AG09319 (cell line): Measurements from ENCODE around the gene TMEM214.

Experiments
- DNase-seq: peaks from one replicate; pipeline ENCODE4 v3.0.0-alpha.2; 2010; ENCODE audit warnings: low read depth; ENCODE audit errors: extremely low read depth
- TF ChIP-seq, protein P1 (sequence below): IDR thresholded peaks from 2 replicates; pipeline ENCODE4 v1.5.1; 2011; ENCODE audit warnings: low read depth, mild to moderate bottlenecking, inconsistent platforms, low read length, moderate library complexity

Gene TMEM214

DNA sequence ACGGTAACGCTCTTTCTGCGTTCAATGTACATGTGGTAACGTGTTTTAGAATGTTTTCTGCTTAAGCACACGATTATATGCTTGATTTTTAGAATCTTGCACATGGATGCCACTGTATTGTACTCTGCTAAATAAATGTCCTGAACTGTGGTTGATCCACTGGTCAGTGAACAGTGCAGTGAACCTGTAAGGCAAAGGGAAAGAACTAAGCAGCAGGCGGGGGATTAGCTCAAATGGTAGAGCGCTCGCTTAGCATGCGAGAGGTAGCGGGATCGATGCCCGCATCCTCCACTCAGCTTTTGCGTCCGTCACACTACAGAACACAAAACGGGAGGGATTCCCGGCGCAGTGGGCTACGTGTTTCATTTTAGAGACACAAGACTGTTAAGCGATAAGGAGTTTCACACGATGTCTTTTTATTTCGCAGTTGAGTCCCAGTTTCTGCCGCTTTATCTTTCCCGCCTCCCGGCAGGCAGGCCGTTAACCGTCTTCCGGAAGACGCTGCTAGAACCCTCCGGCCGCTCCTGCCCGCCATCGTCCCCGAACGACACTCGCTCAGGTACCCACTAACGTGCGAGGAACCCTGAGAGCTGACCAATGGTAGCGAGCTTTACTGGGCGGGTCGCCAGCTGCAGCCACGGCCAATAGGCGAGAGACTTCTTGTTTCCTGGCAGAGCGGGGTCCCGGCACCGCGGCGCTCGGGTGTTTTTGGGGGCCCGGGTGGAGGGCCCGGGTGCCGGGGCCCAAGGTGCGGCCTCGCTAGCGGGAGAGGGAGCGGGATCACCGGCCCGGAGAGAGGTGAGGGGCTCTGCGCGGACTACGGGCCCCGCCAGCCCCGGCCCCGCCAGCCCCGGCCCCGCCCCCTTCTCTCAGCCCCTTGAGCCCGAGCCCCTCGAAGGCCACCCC, 18.5 kb downstream of the TMEM214 start, which contains the start of gene AGBL5:
AGBL5 (plus strand) TSS at position 673 of the 906 bp plus-strand sequence. CDS start 1,291 bp downstream, outside the sequence.
- TF ChIP-seq, protein P1, sequence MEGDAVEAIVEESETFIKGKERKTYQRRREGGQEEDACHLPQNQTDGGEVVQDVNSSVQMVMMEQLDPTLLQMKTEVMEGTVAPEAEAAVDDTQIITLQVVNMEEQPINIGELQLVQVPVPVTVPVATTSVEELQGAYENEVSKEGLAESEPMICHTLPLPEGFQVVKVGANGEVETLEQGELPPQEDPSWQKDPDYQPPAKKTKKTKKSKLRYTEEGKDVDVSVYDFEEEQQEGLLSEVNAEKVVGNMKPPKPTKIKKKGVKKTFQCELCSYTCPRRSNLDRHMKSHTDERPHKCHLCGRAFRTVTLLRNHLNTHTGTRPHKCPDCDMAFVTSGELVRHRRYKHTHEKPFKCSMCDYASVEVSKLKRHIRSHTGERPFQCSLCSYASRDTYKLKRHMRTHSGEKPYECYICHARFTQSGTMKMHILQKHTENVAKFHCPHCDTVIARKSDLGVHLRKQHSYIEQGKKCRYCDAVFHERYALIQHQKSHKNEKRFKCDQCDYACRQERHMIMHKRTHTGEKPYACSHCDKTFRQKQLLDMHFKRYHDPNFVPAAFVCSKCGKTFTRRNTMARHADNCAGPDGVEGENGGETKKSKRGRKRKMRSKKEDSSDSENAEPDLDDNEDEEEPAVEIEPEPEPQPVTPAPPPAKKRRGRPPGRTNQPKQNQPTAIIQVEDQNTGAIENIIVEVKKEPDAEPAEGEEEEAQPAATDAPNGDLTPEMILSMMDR, result no peak
- peak; percentile 84 for DNase-seq

DNA sequence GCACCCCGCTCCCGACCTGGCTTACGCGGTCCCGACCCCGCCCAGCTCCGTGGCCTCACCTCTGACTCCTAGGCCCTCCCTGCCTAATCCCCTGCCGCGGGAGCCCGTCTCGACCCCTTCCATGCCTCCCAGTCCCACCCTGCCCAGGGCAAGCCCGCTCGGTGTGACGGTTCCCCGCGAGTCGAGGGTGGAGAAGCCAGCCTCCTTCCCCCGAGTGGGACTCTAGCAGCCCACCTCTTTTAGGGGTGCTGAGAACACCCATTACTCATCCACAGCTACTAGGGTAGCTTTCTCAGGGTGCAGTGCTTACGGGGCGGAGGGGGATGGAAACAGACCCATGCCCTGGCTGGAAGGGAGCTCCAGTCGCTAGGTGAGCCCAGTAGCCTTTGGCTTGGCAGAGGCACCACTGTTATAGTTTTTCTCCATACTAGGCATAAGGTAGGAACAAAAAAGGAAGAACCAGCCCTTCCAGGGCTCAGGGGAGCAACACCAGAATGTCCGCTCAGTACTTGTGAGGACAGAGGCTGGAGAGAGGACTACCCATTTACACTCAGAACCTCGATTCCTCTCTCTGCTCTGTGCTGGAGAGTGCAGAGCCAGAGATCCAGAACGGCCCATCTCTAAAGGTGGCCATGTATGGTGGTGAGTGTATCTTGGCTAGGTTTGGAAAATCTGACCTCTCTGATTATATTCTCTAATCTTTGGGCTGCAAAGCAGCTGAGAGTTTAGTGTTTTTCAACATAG, 19.3 kb downstream of the TMEM214 start:
- TF ChIP-seq, protein P1, result no peak
- DNase-seq, result no peak

DNA sequence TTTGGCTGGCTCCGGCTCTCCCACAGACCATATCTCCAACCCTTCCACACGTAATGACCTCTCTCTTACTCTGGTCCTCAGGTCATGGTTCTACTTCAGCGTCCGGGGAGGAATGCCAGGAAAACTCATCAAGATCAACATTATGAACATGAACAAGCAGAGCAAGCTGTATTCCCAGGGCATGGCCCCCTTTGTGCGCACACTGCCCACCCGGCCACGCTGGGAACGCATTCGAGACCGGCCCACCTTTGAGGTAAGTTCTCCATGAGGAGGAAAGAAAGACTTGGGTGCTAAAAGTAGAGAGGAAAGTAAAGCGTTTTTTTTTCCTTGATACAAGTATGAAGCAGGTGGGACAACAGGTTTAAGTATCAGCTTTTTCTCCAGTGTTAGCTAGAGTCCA, 20.6 kb downstream of the TMEM214 start:
- TF ChIP-seq, protein P1, result no peak
- no peak for DNase-seq

DNA sequence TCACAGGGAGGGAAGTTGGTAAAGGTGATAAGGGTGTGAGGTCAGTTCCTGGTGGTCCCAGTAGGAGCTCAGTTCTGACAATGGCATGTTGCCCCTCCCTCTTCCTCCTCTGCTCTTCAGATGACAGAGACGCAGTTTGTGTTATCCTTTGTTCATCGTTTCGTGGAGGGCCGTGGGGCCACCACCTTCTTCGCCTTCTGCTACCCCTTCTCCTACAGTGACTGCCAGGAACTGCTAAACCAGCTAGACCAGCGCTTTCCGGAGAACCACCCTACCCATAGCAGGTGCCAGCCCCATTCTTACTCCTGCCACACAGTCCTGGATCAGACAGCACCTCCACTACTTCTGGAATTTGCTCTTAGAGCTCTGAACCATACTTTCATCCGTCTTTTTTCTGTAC, 21.0 kb downstream of the TMEM214 start:
- TF ChIP-seq, protein P1, result no peak
- no peak for DNase-seq

DNA sequence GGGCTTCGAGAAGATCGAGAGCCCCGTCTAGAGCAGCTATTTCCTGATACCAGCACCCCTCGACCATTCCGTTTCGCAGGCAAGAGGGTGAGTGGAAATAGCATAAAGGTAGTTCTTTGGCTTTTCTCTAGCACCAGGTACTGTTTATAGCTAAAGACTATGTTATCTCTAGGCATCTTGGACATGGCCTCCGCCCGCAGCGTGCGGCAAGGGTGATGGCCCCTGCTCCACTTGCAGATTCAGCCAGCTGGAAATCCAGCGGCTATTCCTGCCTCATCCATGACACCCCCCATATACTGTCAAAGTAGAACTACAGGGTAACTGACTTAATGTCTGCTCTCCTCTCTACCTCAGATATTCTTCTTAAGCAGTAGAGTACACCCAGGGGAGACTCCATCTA, 22.0 kb downstream of the TMEM214 start:
- no peak for DNase-seq
- TF ChIP-seq, protein P1, result no peak

DNA sequence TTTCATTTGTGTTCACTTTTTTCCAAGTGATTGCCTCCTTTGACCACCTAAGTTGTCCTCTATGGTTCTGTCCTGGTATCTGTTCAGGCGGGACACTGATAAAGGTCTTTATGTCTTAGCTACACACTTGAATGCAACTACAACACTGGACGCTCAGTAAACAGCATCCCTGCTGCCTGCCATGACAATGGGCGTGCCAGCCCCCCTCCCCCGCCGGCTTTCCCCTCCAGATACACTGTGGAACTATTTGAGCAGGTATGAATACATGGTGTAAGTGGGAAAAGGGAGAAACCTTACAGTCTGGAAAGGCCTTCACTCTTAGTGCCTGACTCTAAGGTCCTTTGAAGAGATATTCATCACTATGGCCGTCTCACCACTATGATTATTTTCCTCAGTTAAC, 24.4 kb downstream of the TMEM214 start:
- TF ChIP-seq, protein P1, result no peak
- DNase-seq, result no peak

DNA sequence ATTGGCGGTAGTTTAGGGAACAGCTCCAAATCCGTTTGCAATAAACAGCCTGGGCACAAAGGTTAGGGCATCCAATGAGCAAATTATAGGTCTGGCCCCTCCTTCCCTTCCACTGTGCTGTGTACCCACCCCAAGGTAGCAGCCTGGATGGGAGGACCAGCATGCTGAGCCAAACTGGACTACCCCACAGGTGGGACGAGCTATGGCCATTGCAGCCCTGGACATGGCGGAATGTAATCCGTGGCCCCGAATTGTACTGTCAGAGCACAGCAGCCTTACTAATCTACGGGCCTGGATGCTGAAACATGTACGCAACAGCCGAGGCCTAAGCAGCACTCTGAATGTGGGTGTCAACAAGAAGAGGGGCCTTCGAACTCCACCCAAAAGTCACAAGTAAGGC, 25.4 kb downstream of the TMEM214 start:
- DNase-seq, result no peak
- TF ChIP-seq, protein P1, result no peak
